Hepatocyte (in vitro differentiated cells): ENCODE results near the gene APLP1. TPM values are rescaled to one million over a fixed set of nuclear protein-coding genes. Genes with fewer than 3 reads are reported as not detected.
"Not testable (repeated sequence)": the region's sequence is repeated elsewhere in the genome, so short reads cannot be mapped to it uniquely, and the experiment has no call there.

Experiments used
- DNase-seq: peaks from one replicate; pipeline ENCODE4 v3.0.0-alpha.2; 2016; ENCODE audit warnings: low spot score
- H2AFZ ChIP-seq: fragments of 200-600 bp; sonication (generic); 2 replicates; pipeline ENCODE4 v1.6.0; 2016; ENCODE audit warnings: antibody characterized with exemption, mild to moderate bottlenecking
- H3K27ac ChIP-seq: fragments of 200-600 bp; sonication (generic); 2 replicates; pipeline ENCODE4 v1.5.1; 2016; ENCODE audit warnings: mild to moderate bottlenecking
- H3K27me3 ChIP-seq: fragments of 200-600 bp; sonication (generic); 2 replicates; pipeline ENCODE4 v1.6.1; 2016
- H3K36me3 ChIP-seq: fragments of 200-600 bp; sonication (generic); replicated peaks from 2 replicates; pipeline ENCODE4 v1.5.1; 2016; ENCODE audit warnings: low read depth; ENCODE audit not compliant: insufficient read depth
- H3K4me1 ChIP-seq: fragments of 200-600 bp; sonication (generic); 2 replicates; pipeline ENCODE4 v1.5.1; 2016; ENCODE audit warnings: mild to moderate bottlenecking, moderate library complexity; ENCODE audit not compliant: insufficient read depth
- H3K4me2 ChIP-seq: fragments of 200-600 bp; sonication (generic); 2 replicates; pipeline ENCODE4 v1.6.0; 2016
- H3K4me3 ChIP-seq: fragments of 200-600 bp; sonication (generic); 2 replicates; pipeline ENCODE4 v1.5.1; 2016; ENCODE audit warnings: mild to moderate bottlenecking
- H3K79me2 ChIP-seq: fragments of 200-600 bp; sonication (generic); 2 replicates; pipeline ENCODE4 v1.6.0; 2017; ENCODE audit warnings: mild to moderate bottlenecking
- H3K9me2 ChIP-seq: fragments of 200-600 bp; sonication (generic); replicated peaks from 2 replicates; pipeline ENCODE4 v1.6.0; 2017; ENCODE audit warnings: mild to moderate bottlenecking; ENCODE audit not compliant: insufficient read depth
- H3K9me3 ChIP-seq: fragments of 200-600 bp; sonication (generic); 2 replicates; pipeline ENCODE4 v1.5.1; 2016; ENCODE audit warnings: low read depth, mild to moderate bottlenecking
- H4K20me1 ChIP-seq: fragments of 200-600 bp; sonication (generic); 2 replicates; pipeline ENCODE4 v1.6.0; 2016; ENCODE audit warnings: mild to moderate bottlenecking; ENCODE audit not compliant: insufficient read depth, poor library complexity, severe bottlenecking
- CTCF ChIP-seq: fragments of 200-600 bp; sonication (generic); IDR thresholded peaks from 2 replicates; pipeline ENCODE4 v1.5.1; 2016; ENCODE audit warnings: antibody characterized with exemption, mild to moderate bottlenecking; ENCODE audit not compliant: poor library complexity
- EZH2 ChIP-seq: fragments of 200-600 bp; sonication (generic); IDR thresholded peaks from 2 replicates; pipeline ENCODE4 v1.6.1; 2016; ENCODE audit warnings: antibody characterized with exemption, mild to moderate bottlenecking, borderline replicate concordance
- EZH2phosphoT487 ChIP-seq: fragments of 200-600 bp; sonication (generic); IDR thresholded peaks from one replicate; pipeline ENCODE4 v1.6.1; 2018; ENCODE audit warnings: antibody characterized with exemption, mild to moderate bottlenecking, low read depth, moderate library complexity; ENCODE audit not compliant: unreplicated experiment, severe bottlenecking
- WGBS: methylation state at CpG from one replicate; pipeline ENCODE4 v1.1.6; 2016; ENCODE audit warnings: low lambda C conversion rate; ENCODE audit errors: missing lambda C conversion rate; 5-methylcytosine and 5-hydroxymethylcytosine counted together
- polyA plus RNA-seq: library from polyadenylated mRNA; unstranded; fragments of >200 nt; fragmentation: Nextera tagmentation; extraction: Ambion mirVana; gene quantifications from 2 replicates; pipeline ENCODE4 v1.2.1, GENCODE V29; 2016
- total RNA-seq: library from RNA; depleted of rRNA; stranded (reverse); fragments of >200 nt; gene quantifications from 2 replicates; pipeline ENCODE4 v1.2.3, GENCODE V29; 2014

APLP1 gene
- total and polyA plus RNA-seq, 2 experiments from 2014 or later = 29.0 to 115 TPM

GRCh38 chr19:35909684-35910035 is 41.3 kb downstream of the APLP1 start:
- Histone ChIP-seq H3K4me2 (no peak overlapping the region), H3K9me2 (no peaks in the 10 kb centered on the region), H3K36me3 (no peaks in the 10 kb centered on the region), H4K20me1 (no peaks in the 10 kb centered on the region), H2AFZ (no peak overlapping the region), H3K4me1 (no peaks in the 10 kb centered on the region), H3K27me3 (no peaks in the 10 kb centered on the region), H3K9me3 (no peaks in the 10 kb centered on the region), H3K4me3 (no peak overlapping the region), H3K27ac (no peak overlapping the region), H3K79me2 (no peaks in the 10 kb centered on the region)
- TF ChIP-seq EZH2 (no peak), CTCF (no peak), EZH2phosphoT487 (no peak)
- 88% methylated on average over 6 of the region's 6 CpGs for WGBS
- no peak for DNase-seq

- not testable (repeated sequence) for H3K79me2 ChIP-seq, H3K4me2 ChIP-seq, H3K9me3 ChIP-seq, H3K27me3 ChIP-seq, H4K20me1 ChIP-seq, DNase-seq, H3K4me1 ChIP-seq, H3K9me2 ChIP-seq, H2AFZ ChIP-seq, H3K36me3 ChIP-seq, H3K27ac ChIP-seq, H3K4me3 ChIP-seq
- WGBS = 93% methylated on average over 14 of the region's 14 CpGs
Measured at GRCh38 chr19:35910355-35910754, 42.0 kb downstream of the APLP1 start.

- Histone ChIP-seq H3K36me3 (no peaks in the 10 kb centered on the region), H3K27ac (no peak overlapping the region), H3K4me1 (no peaks in the 10 kb centered on the region), H3K9me2 (no peaks in the 10 kb centered on the region), H3K79me2 (no peaks in the 10 kb centered on the region), H3K27me3 (no peaks in the 10 kb centered on the region), H2AFZ (no peak overlapping the region), H3K4me3 (no peak overlapping the region), H3K9me3 (no peaks in the 10 kb centered on the region), H3K4me2 (no peak overlapping the region), H4K20me1 (no peaks in the 10 kb centered on the region)
- WGBS = 50% methylated on average over 3 of the region's 3 CpGs
- no peak for TF ChIP-seq CTCF
- TF ChIP-seq EZH2 = no peak
- TF ChIP-seq EZH2phosphoT487 = no peak
- DNase-seq = no peak
Measured at GRCh38 chr19:35911173-35911572, 42.8 kb downstream of the APLP1 start.

GRCh38 chr19:35911790-35912189 is 43.4 kb downstream of the APLP1 start:
- Histone ChIP-seq H3K9me2 (no peaks in the 10 kb centered on the region), H3K4me1 (no peaks in the 10 kb centered on the region), H3K4me3 (no peak overlapping the region), H2AFZ (no peak overlapping the region), H3K27me3 (no peaks in the 10 kb centered on the region), H3K36me3 (no peaks in the 10 kb centered on the region), H3K9me3 (no peaks in the 10 kb centered on the region), H3K4me2 (no peak overlapping the region), H3K27ac (no peak overlapping the region), H3K79me2 (no peaks in the 10 kb centered on the region), H4K20me1 (no peaks in the 10 kb centered on the region)
- no peak for DNase-seq
- 84% methylated on average over 5 of the region's 5 CpGs for WGBS
- TF ChIP-seq EZH2phosphoT487 (no peak), CTCF (no peak), EZH2 (no peak)
